ENCODE data around the gene SYNM.

GRCh38 chr15:99163271-99164062 is 58.6 kb downstream of the SYNM start:
- no peak for TF ChIP-seq CTCF (conservative IDR thresholded peaks at IDR 0.05; ENCODE audit: low read depth, low read length)
- TF ChIP-seq EZH2 (IDR thresholded peaks at IDR 0.05; ENCODE audit: borderline replicate concordance, low read depth, low read length, poor library complexity, severe bottlenecking) = no peak

All from A673 (cell line).